ENCODE data around the gene SMIM30. TPM values are rescaled to one million over a fixed set of nuclear protein-coding genes. Genes with fewer than 3 reads are reported as not detected.

SMIM30 gene
- total RNA-seq, 1 experiment from 2014 or later = 55.8 TPM

DNA sequence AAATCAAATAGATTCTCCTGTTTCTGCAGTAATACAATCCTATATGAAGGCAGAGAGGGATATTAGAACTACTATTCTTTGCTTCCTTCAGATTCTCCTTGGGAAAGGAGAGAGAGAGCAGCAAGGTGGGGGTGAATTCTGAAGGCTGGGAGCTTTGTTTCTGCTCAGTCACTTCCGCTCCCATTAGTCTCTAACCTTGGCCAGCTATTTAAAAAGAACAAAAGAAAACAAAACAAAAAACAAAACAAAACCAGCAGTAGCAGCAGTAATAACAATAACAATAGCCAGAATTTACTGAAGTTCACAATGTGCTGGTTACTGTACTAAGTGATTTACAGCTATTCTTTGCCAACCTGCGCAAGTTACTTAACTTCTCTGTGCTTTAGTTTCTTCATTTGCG lies 41.7 kb downstream of the SMIM30 start:
- TF ChIP-seq RAD21 (IDR thresholded peaks at IDR 0.05; ENCODE audit: low read depth) (no peak), EZH2phosphoT487 (IDR thresholded peaks at IDR 0.05; ENCODE audit: borderline replicate concordance) (no peak), SRF (IDR thresholded peaks at IDR 0.05; ENCODE audit: low read depth) (no peak), ZNF274 (IDR thresholded peaks at IDR 0.05; ENCODE audit: low read depth, low read length) (no peak), EGR1 (IDR thresholded peaks at IDR 0.05; ENCODE audit: low read depth) (no peak), CBX3 (IDR thresholded peaks at IDR 0.05; ENCODE audit: low read depth) (no peak), SIN3A (IDR thresholded peaks at IDR 0.05; ENCODE audit: low read depth) (no peak), ZFX (IDR thresholded peaks at IDR 0.05) (no peak), TCF7L2 (IDR thresholded peaks at IDR 0.05; ENCODE audit: borderline replicate concordance, extremely low read depth, insufficient read depth, insufficient read length) (no peak)
- TF ChIP-seq, protein P1, sequence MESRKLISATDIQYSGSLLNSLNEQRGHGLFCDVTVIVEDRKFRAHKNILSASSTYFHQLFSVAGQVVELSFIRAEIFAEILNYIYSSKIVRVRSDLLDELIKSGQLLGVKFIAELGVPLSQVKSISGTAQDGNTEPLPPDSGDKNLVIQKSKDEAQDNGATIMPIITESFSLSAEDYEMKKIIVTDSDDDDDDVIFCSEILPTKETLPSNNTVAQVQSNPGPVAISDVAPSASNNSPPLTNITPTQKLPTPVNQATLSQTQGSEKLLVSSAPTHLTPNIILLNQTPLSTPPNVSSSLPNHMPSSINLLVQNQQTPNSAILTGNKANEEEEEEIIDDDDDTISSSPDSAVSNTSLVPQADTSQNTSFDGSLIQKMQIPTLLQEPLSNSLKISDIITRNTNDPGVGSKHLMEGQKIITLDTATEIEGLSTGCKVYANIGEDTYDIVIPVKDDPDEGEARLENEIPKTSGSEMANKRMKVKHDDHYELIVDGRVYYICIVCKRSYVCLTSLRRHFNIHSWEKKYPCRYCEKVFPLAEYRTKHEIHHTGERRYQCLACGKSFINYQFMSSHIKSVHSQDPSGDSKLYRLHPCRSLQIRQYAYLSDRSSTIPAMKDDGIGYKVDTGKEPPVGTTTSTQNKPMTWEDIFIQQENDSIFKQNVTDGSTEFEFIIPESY (IDR thresholded peaks at IDR 0.05; ENCODE audit: extremely low read depth, insufficient replicate concordance, low read length) = no peak
- TF ChIP-seq, protein P2, sequence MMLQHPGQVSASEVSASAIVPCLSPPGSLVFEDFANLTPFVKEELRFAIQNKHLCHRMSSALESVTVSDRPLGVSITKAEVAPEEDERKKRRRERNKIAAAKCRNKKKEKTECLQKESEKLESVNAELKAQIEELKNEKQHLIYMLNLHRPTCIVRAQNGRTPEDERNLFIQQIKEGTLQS (IDR thresholded peaks at IDR 0.05) = no peak
- TF ChIP-seq, protein P3, sequence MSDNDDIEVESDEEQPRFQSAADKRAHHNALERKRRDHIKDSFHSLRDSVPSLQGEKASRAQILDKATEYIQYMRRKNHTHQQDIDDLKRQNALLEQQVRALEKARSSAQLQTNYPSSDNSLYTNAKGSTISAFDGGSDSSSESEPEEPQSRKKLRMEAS (IDR thresholded peaks at IDR 0.05) = no peak
- TF ChIP-seq, protein P4, sequence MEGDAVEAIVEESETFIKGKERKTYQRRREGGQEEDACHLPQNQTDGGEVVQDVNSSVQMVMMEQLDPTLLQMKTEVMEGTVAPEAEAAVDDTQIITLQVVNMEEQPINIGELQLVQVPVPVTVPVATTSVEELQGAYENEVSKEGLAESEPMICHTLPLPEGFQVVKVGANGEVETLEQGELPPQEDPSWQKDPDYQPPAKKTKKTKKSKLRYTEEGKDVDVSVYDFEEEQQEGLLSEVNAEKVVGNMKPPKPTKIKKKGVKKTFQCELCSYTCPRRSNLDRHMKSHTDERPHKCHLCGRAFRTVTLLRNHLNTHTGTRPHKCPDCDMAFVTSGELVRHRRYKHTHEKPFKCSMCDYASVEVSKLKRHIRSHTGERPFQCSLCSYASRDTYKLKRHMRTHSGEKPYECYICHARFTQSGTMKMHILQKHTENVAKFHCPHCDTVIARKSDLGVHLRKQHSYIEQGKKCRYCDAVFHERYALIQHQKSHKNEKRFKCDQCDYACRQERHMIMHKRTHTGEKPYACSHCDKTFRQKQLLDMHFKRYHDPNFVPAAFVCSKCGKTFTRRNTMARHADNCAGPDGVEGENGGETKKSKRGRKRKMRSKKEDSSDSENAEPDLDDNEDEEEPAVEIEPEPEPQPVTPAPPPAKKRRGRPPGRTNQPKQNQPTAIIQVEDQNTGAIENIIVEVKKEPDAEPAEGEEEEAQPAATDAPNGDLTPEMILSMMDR (IDR thresholded peaks at IDR 0.05 in 2 of 3, conservative IDR thresholded peaks at IDR 0.05 in 1 of 3; ENCODE audit: borderline replicate concordance in 1 of 3, insufficient read depth in 1 of 3, low read depth in 2 of 3, low read length in 2 of 3) = no peak
- TF ChIP-seq, protein P5, sequence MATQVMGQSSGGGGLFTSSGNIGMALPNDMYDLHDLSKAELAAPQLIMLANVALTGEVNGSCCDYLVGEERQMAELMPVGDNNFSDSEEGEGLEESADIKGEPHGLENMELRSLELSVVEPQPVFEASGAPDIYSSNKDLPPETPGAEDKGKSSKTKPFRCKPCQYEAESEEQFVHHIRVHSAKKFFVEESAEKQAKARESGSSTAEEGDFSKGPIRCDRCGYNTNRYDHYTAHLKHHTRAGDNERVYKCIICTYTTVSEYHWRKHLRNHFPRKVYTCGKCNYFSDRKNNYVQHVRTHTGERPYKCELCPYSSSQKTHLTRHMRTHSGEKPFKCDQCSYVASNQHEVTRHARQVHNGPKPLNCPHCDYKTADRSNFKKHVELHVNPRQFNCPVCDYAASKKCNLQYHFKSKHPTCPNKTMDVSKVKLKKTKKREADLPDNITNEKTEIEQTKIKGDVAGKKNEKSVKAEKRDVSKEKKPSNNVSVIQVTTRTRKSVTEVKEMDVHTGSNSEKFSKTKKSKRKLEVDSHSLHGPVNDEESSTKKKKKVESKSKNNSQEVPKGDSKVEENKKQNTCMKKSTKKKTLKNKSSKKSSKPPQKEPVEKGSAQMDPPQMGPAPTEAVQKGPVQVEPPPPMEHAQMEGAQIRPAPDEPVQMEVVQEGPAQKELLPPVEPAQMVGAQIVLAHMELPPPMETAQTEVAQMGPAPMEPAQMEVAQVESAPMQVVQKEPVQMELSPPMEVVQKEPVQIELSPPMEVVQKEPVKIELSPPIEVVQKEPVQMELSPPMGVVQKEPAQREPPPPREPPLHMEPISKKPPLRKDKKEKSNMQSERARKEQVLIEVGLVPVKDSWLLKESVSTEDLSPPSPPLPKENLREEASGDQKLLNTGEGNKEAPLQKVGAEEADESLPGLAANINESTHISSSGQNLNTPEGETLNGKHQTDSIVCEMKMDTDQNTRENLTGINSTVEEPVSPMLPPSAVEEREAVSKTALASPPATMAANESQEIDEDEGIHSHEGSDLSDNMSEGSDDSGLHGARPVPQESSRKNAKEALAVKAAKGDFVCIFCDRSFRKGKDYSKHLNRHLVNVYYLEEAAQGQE (IDR thresholded peaks at IDR 0.05; ENCODE audit: low read depth) = no peak
- RAD21 ChIA-PET (ENCODE audit: low non-redundant PET in 1 of 2, low total read pairs in 2 of 2, uncharacterized antibody in 2 of 2, unreplicated experiment in 2 of 2) = no interaction called here
- no peaks in the 10 kb centered on the region for H3K36me3 ChIP-seq (ENCODE audit: control insufficient read depth in 1 of 2, insufficient read depth in 2 of 2, low read length in 2 of 2)
- no TSS peak for BruUV-seq (replicated peaks)
- H3K4me2 ChIP-seq (ENCODE audit: low read length) = no peak overlapping the region
- intact Hi-C loops (cut with micrococcal nuclease) = no loop called here
- H3K4me3 ChIP-seq (replicated peaks in 1 of 2; ENCODE audit: low read depth in 1 of 2, low read length in 2 of 2) = no peak overlapping the region
- DNase-seq (ENCODE audit: low read depth, low spot score) (no peak), ATAC-seq (no peak)
- no peaks in the 10 kb centered on the region for H3K27me3 ChIP-seq (ENCODE audit: insufficient read depth, low read length)
- no peak overlapping the region for H3K27ac ChIP-seq (ENCODE audit: low read depth, low read length)
- POLR2A ChIA-PET = no interaction called here
- H4K20me1 ChIP-seq (ENCODE audit: insufficient read depth) = no peaks in the 10 kb centered on the region
- no peaks in the 10 kb centered on the region for H3K9me3 ChIP-seq (ENCODE audit: control insufficient read depth in 1 of 2, insufficient read depth in 1 of 2, low read depth in 1 of 2, low read length in 2 of 2)
- H3K9ac ChIP-seq (ENCODE audit: low read length) = no peak overlapping the region
- CTCF ChIA-PET = no interaction called here
- H3K4me1 ChIP-seq (ENCODE audit: control insufficient read depth in 1 of 2, insufficient read depth in 2 of 2, low read length in 2 of 2) = no peaks in the 10 kb centered on the region
- H3K79me2 ChIP-seq (ENCODE audit: insufficient read depth, low read length) = no peaks in the 10 kb centered on the region
- H3K9me2 ChIP-seq (ENCODE audit: insufficient read depth) = no peaks in the 10 kb centered on the region
- H2AFZ ChIP-seq (ENCODE audit: low read depth, low read length, poor library complexity, severe bottlenecking) = no peak overlapping the region
